BJ (cell line): ENCODE measurements around the gene NHSL2. TPM values are rescaled to one million over a fixed set of nuclear protein-coding genes. Genes with fewer than 3 reads are reported as not detected.

Experiments
- CTCF ChIA-PET: fragments of 350-600 bp; formaldehyde crosslinking; extraction: SDS; loops from one replicate; lab custom pipeline; 2021; ENCODE audit warnings: antibody characterized with exemption, inconsistent platforms; lab: Yijun Ruan, JAX
- POLR2A ChIA-PET: fragments of 300-600 bp; sonication (Branson Sonifier 250); formaldehyde crosslinking; extraction: SDS; loops from one replicate; lab custom pipeline; 2021; ENCODE audit warnings: antibody characterized with exemption; lab: Charles Lee
- DNase-seq: peaks from one replicate; pipeline ENCODE4 v3.0.0-alpha.2; 2011; ENCODE audit warnings: low read depth
- H3K27me3 ChIP-seq: 2 replicates; pipeline ENCODE4 v1.6.0; 2011; ENCODE audit warnings: low read length; ENCODE audit not compliant: control insufficient read depth, insufficient read depth
- H3K36me3 ChIP-seq: 2 replicates; pipeline ENCODE4 v1.5.1; 2011; ENCODE audit warnings: low read length; ENCODE audit not compliant: control insufficient read depth, insufficient read depth
- H3K4me3 ChIP-seq: 2 replicates; pipeline ENCODE4 v1.5.1; 2011; ENCODE audit warnings: low read depth, mild to moderate bottlenecking, control low read depth, low read length
- CTCF ChIP-seq: IDR thresholded peaks from 2 replicates; pipeline ENCODE4 v1.5.1; 2011; ENCODE audit warnings: low read depth, mild to moderate bottlenecking, control low read depth, inconsistent platforms, low read length, moderate library complexity; ENCODE audit not compliant: insufficient read depth
- polyA plus RNA-seq: library from polyadenylated mRNA; depleted of rRNA; stranded (reverse); fragments of >200 nt; gene quantifications from 2 replicates; pipeline ENCODE4 v1.2.3, GENCODE V29; 2011

Gene NHSL2
- polyA plus RNA-seq, 1 experiment: 7.9 TPM

GRCh38 chrX:72060196-72060920 is 149.7 kb downstream of the NHSL2 start:
- no peak overlapping the region for H3K4me3 ChIP-seq
- no peaks in the 10 kb centered on the region for H3K27me3 ChIP-seq
- DNase-seq: no peak
- ChIA-PET CTCF (interaction anchor here (1.2 kb wide), 1 partner anchor 66 kb away, joined by 3 read pairs; no protein-coding TSS in a partner anchor), POLR2A (no interaction called here)
- no peak for TF ChIP-seq CTCF
- no peaks in the 10 kb centered on the region for H3K36me3 ChIP-seq

GRCh38 chrX:72060921-72061490 is 150.4 kb downstream of the NHSL2 start:
- Histone ChIP-seq H3K27me3 (no peaks in the 10 kb centered on the region), H3K36me3 (no peaks in the 10 kb centered on the region), H3K4me3 (no peak overlapping the region)
- ChIA-PET CTCF (interaction anchor here (1.2 kb wide), 1 partner anchor 66 kb away, joined by 3 read pairs; no protein-coding TSS in a partner anchor), POLR2A (no interaction called here)
- no peak for DNase-seq
- no peak for TF ChIP-seq CTCF

GRCh38 chrX:72062916-72063315 is 152.3 kb downstream of the NHSL2 start:
- no peak for DNase-seq
- CTCF ChIA-PET: no interaction called here
- Histone ChIP-seq H3K4me3 (no peak overlapping the region), H3K36me3 (no peaks in the 10 kb centered on the region), H3K27me3 (no peaks in the 10 kb centered on the region)
- POLR2A ChIA-PET: no interaction called here
- no peak for TF ChIP-seq CTCF

GRCh38 chrX:72069350-72070160 is 158.9 kb downstream of the NHSL2 start:
- CTCF ChIA-PET: interaction anchor here (1.0 kb wide), 1 partner anchor 51 kb away, joined by 3 read pairs; no protein-coding TSS in a partner anchor
- Histone ChIP-seq H3K4me3 (no peak overlapping the region), H3K27me3 (no peaks in the 10 kb centered on the region), H3K36me3 (no peaks in the 10 kb centered on the region)
- DNase-seq: no peak
- TF ChIP-seq CTCF: no peak
- POLR2A ChIA-PET: no interaction called here

GRCh38 chrX:72071213-72071612 is 160.6 kb downstream of the NHSL2 start:
- H3K4me3 ChIP-seq: no peak overlapping the region
- DNase-seq: no peak
- ChIA-PET POLR2A (no interaction called here), CTCF (interaction anchor here (1.0 kb wide), 1 partner anchor 41 kb away, joined by 3 read pairs; no protein-coding TSS in a partner anchor)
- TF ChIP-seq CTCF: no peak
- no peaks in the 10 kb centered on the region for H3K27me3 ChIP-seq
- H3K36me3 ChIP-seq: no peaks in the 10 kb centered on the region
